H1 (cell line): ENCODE data around the gene SCAF1. TPM values are rescaled to one million over a fixed set of nuclear protein-coding genes. Genes with fewer than 3 reads are reported as not detected.

Source experiments
- CTCF ChIA-PET: fragments of 300-600 bp; sonication (Branson Sonifier 250); formaldehyde crosslinking; loops from one replicate; lab custom pipeline; 2021; ENCODE audit not compliant: partially characterized antibody; lab: Charles Lee
- POLR2A ChIA-PET: fragments of 300-600 bp; sonication (Branson Sonifier 250); formaldehyde crosslinking; loops from one replicate; lab custom pipeline; 2021; ENCODE audit warnings: inconsistent platforms; ENCODE audit not compliant: partially characterized antibody; lab: Charles Lee
- DNase-seq, 2 experiments: peaks; one replicate each; pipeline versions ENCODE4 v3.0.0 to v3.0.0-alpha.2; 2010 to 2022; ENCODE audit warnings: low spot score in 2 of 2, low read depth in 1 of 2, mixed read lengths in 1 of 2
- FAIRE-seq: peaks from 2 replicates; lab custom pipeline; 2011; peaks lifted over from hg19 to GRCh38; lab: Jason Lieb, UNC
- H2AFZ ChIP-seq: 2 replicates; pipeline ENCODE4 v1.8.1; 2012; ENCODE audit warnings: low read length, inconsistent platforms
- H2AK5ac ChIP-seq: 2 replicates; pipeline ENCODE4 v1.6.1; 2013; ENCODE audit warnings: low read depth, low read length
- H2BK120ac ChIP-seq: replicated peaks from 2 replicates; pipeline ENCODE3; 2013; ENCODE audit warnings: low read depth, low read length, inconsistent platforms
- H2BK12ac ChIP-seq: 2 replicates; pipeline ENCODE4 v1.6.1; 2013; ENCODE audit warnings: low read depth, low read length
- H2BK15ac ChIP-seq: 2 replicates; pipeline ENCODE4 v1.6.1; 2013; ENCODE audit warnings: low read length
- H2BK20ac ChIP-seq: 2 replicates; pipeline ENCODE4 v1.6.1; 2013; ENCODE audit warnings: low read length
- H2BK5ac ChIP-seq: 2 replicates; pipeline ENCODE4 v1.6.1; 2013; ENCODE audit warnings: low read depth, low read length
- H3K14ac ChIP-seq: 2 replicates; pipeline ENCODE4 v1.6.1; 2013; ENCODE audit warnings: inconsistent platforms; ENCODE audit not compliant: insufficient read length
- H3K18ac ChIP-seq: 2 replicates; pipeline ENCODE4 v1.6.1; 2013; ENCODE audit warnings: low read length; ENCODE audit errors: extremely low read depth
- H3K23ac ChIP-seq: 2 replicates; pipeline ENCODE4 v1.6.1; 2013; ENCODE audit warnings: inconsistent platforms; ENCODE audit not compliant: insufficient read length
- H3K23me2 ChIP-seq: 2 replicates; pipeline ENCODE4 v1.6.1; 2013; ENCODE audit warnings: low read depth, low read length
- H3K27ac ChIP-seq: 2 replicates; pipeline ENCODE4 v1.6.1; 2011; ENCODE audit warnings: low read depth, low read length, inconsistent platforms
- H3K27me3 ChIP-seq, 4 experiments: replicated peaks in 1 of 4; 1 replicate in 1 of 4; 2 replicates in 3 of 4; pipeline versions ENCODE4 v1.6.1 to v1.8.1; 2011 to 2013; ENCODE audit warnings: low read length in 3 of 4, mild to moderate bottlenecking in 3 of 4, inconsistent platforms in 2 of 4, mixed read lengths in 2 of 4, moderate library complexity in 1 of 4; ENCODE audit not compliant: control insufficient read depth in 3 of 4, insufficient read depth in 3 of 4; ENCODE audit errors: extremely low read depth in 1 of 4
- H3K36me3 ChIP-seq, 4 experiments: 2 replicates each; pipeline versions ENCODE4 v1.6.1 to v1.8.1; 2011 to 2013; ENCODE audit warnings: mild to moderate bottlenecking in 4 of 4, low read length in 3 of 4, moderate library complexity in 2 of 4, control low read depth in 1 of 4, inconsistent platforms in 1 of 4; ENCODE audit not compliant: insufficient read depth in 4 of 4, control insufficient read depth in 2 of 4
- H3K4ac ChIP-seq: replicated peaks from 2 replicates; pipeline ENCODE3; 2013; ENCODE audit warnings: low read length, low read depth, mixed read lengths, inconsistent platforms; ENCODE audit not compliant: insufficient read length
- H3K4me1 ChIP-seq, 4 experiments: replicated peaks in 1 of 4; 1 replicate in 1 of 4; 2 replicates in 3 of 4; pipeline versions ENCODE4 v1.6.1 to v1.8.1; 2011 to 2013; ENCODE audit warnings: low read length in 3 of 4, inconsistent platforms in 2 of 4, mixed read lengths in 1 of 4; ENCODE audit not compliant: insufficient read depth in 4 of 4, control insufficient read depth in 3 of 4
- H3K4me2 ChIP-seq, 2 experiments: 2 replicates each; pipeline versions ENCODE4 v1.6.1 to v1.8.1; 2011 to 2013; ENCODE audit warnings: low read depth in 2 of 2, low read length in 2 of 2, control low read depth in 1 of 2, inconsistent platforms in 1 of 2, mild to moderate bottlenecking in 1 of 2; ENCODE audit not compliant: insufficient read depth in 1 of 2
- H3K4me3 ChIP-seq, 4 experiments: fragments of 200-600, 300-600 bp in 1 of 4; sonication (generic), shearing (Covaris generic), sonication (Bioruptor Twin) in 1 of 4; 2 replicates each; pipeline versions ENCODE4 v1.5.1 to v1.8.1; 2011 to 2016; ENCODE audit warnings: low read length in 4 of 4, low read depth in 3 of 4, control low read depth in 2 of 4, inconsistent platforms in 2 of 4, mild to moderate bottlenecking in 2 of 4, mixed read lengths in 1 of 4, moderate library complexity in 1 of 4; ENCODE audit not compliant: insufficient read depth in 2 of 4; ENCODE audit errors: extremely low read depth in 1 of 4
- H3K56ac ChIP-seq: replicated peaks from 2 replicates; pipeline ENCODE3; 2013; ENCODE audit warnings: low read depth, mild to moderate bottlenecking, mixed read lengths, low read length, inconsistent platforms; ENCODE audit not compliant: insufficient read length
- H3K79me1 ChIP-seq: 2 replicates; pipeline ENCODE4 v1.6.1; 2013; ENCODE audit warnings: low read depth, low read length, control low read depth
- H3K79me2 ChIP-seq, 2 experiments: 2 replicates each; pipeline versions ENCODE4 v1.6.1 to v1.8.1; 2012 to 2013; ENCODE audit warnings: low read length in 2 of 2, mild to moderate bottlenecking in 2 of 2, inconsistent platforms in 1 of 2; ENCODE audit not compliant: insufficient read depth in 2 of 2, control insufficient read depth in 1 of 2
- H3K9ac ChIP-seq, 4 experiments: replicated peaks in 1 of 4; 1 replicate in 1 of 4; 2 replicates in 3 of 4; pipeline versions ENCODE4 v1.6.1 to v1.8.1; 2011 to 2013; ENCODE audit warnings: low read depth in 3 of 4, low read length in 3 of 4, control low read depth in 2 of 4, mild to moderate bottlenecking in 2 of 4, moderate library complexity in 2 of 4, inconsistent platforms in 1 of 4; ENCODE audit errors: extremely low read depth in 1 of 4
- H3K9me3 ChIP-seq, 2 experiments: 2 replicates each; pipeline versions ENCODE4 v1.6.1 to v1.8.1; 2012 to 2013; ENCODE audit warnings: mild to moderate bottlenecking in 2 of 2, moderate library complexity in 2 of 2, control low read depth in 1 of 2, inconsistent platforms in 1 of 2, low read depth in 1 of 2, low read length in 1 of 2, mixed read lengths in 1 of 2; ENCODE audit not compliant: insufficient read depth in 2 of 2
- H4K20me1 ChIP-seq, 2 experiments: replicated peaks in 1 of 2; 2 replicates each; pipeline versions ENCODE3 to v1.8.1; 2011 to 2013; ENCODE audit warnings: inconsistent platforms in 2 of 2, low read length in 2 of 2, mild to moderate bottlenecking in 1 of 2; ENCODE audit not compliant: insufficient read depth in 2 of 2, control insufficient read depth in 1 of 2
- H4K5ac ChIP-seq: 2 replicates; pipeline ENCODE4 v1.6.1; 2013; ENCODE audit warnings: low read length, low read depth, mixed read lengths, inconsistent platforms; ENCODE audit not compliant: insufficient read length
- H4K8ac ChIP-seq: 2 replicates; pipeline ENCODE4 v1.8.0; 2013; ENCODE audit warnings: mild to moderate bottlenecking, moderate library complexity, low read length, inconsistent platforms; ENCODE audit not compliant: insufficient read depth; ENCODE audit errors: extremely low read depth
- H4K91ac ChIP-seq: replicated peaks from 2 replicates; pipeline ENCODE3; 2013; ENCODE audit warnings: low read length, mixed read lengths, inconsistent platforms; ENCODE audit not compliant: insufficient read length
- GTF2F1 ChIP-seq: IDR thresholded peaks from 2 replicates; pipeline ENCODE4 v1.6.1; 2012; ENCODE audit warnings: low read depth, low read length, improper control_type of control experiment, borderline replicate concordance
- JUN ChIP-seq: IDR thresholded peaks from 2 replicates; pipeline ENCODE4 v1.6.1; 2011; ENCODE audit warnings: low read depth, mild to moderate bottlenecking, improper control_type of control experiment, low read length
- POLR2A ChIP-seq, 2 experiments: IDR thresholded peaks; 1 replicate in 1 of 2; 2 replicates in 1 of 2; pipeline ENCODE4 v1.6.1; 2011; ENCODE audit warnings: low read depth in 2 of 2, low read length in 2 of 2, mild to moderate bottlenecking in 2 of 2; ENCODE audit errors: control extremely low read depth in 1 of 2
- POLR2AphosphoS5 ChIP-seq: IDR thresholded peaks from 2 replicates; pipeline ENCODE4 v1.6.1; 2011; ENCODE audit warnings: low read depth, low read length
- RAD21 ChIP-seq, 2 experiments: IDR thresholded peaks in 1 of 2; conservative IDR thresholded peaks in 1 of 2; 2 replicates each; pipeline ENCODE4 v1.6.1; 2011; ENCODE audit warnings: low read depth in 2 of 2, low read length in 2 of 2, improper control_type of control experiment in 1 of 2, inconsistent platforms in 1 of 2, mild to moderate bottlenecking in 1 of 2, moderate library complexity in 1 of 2
- RBBP5 ChIP-seq: IDR thresholded peaks from 2 replicates; pipeline ENCODE4 v1.7.1; 2012; ENCODE audit warnings: low read depth, mild to moderate bottlenecking, inconsistent platforms, low read length, moderate library complexity, borderline replicate concordance
- RFX5 ChIP-seq: IDR thresholded peaks from 2 replicates; pipeline ENCODE4 v1.6.1; 2011; ENCODE audit warnings: low read depth, low read length, improper control_type of control experiment, borderline replicate concordance
- WGBS, 2 experiments: shearing (Covaris generic) in 1 of 2; methylation state at CpG; one replicate each; pipeline versions ENCODE4 v1.1.6 to v1.1.7; 2013 to 2015; ENCODE audit warnings: low lambda C conversion rate in 2 of 2, mixed read lengths in 2 of 2, inconsistent platforms in 1 of 2, low coverage in 1 of 2, missing lambda C conversion rate in 1 of 2; ENCODE audit not compliant: insufficient replicate concordance in 2 of 2, insufficient coverage in 1 of 2, insufficient read length in 1 of 2; ENCODE audit errors: extremely low coverage in 1 of 2, missing lambda C conversion rate in 1 of 2; 5-methylcytosine and 5-hydroxymethylcytosine counted together
- polyA plus RNA-seq, 7 experiments: library from polyadenylated mRNA; depleted of rRNA in 3 of 7; stranded (reverse) in 5 of 7; unstranded in 2 of 7; fragments of >200 nt in 5 of 7; fragments of 200-250 nt in 2 of 7; gene quantifications; 1 replicate in 5 of 7; 2 replicates in 1 of 7; 4 replicates in 1 of 7; pipeline versions ENCODE4 v1.2.1 to v1.2.3, GENCODE V29; 2011 to 2013; ENCODE audit warnings: missing spikeins in 2 of 7, mixed read lengths in 2 of 7
- total RNA-seq: library from RNA; stranded (reverse); fragmentation: NEBNext Ultra II Directional; extraction: Animal tissue kit (Norgen Biotek cat#: 25700); gene quantifications from 2 replicates; pipeline ENCODE4 v1.2.1, GENCODE V29; 2021
- TF ChIP-seq, protein P1 (sequence below): IDR thresholded peaks from 2 replicates; pipeline ENCODE4 v1.6.1; 2012; ENCODE audit warnings: inconsistent platforms

Gene SCAF1
- total and polyA plus RNA-seq, 2 of the 8 experiments (the other 6 are each of a cell fraction or from before 2014, with no cell fraction given), result 9.7 to 81.7 TPM

DNA sequence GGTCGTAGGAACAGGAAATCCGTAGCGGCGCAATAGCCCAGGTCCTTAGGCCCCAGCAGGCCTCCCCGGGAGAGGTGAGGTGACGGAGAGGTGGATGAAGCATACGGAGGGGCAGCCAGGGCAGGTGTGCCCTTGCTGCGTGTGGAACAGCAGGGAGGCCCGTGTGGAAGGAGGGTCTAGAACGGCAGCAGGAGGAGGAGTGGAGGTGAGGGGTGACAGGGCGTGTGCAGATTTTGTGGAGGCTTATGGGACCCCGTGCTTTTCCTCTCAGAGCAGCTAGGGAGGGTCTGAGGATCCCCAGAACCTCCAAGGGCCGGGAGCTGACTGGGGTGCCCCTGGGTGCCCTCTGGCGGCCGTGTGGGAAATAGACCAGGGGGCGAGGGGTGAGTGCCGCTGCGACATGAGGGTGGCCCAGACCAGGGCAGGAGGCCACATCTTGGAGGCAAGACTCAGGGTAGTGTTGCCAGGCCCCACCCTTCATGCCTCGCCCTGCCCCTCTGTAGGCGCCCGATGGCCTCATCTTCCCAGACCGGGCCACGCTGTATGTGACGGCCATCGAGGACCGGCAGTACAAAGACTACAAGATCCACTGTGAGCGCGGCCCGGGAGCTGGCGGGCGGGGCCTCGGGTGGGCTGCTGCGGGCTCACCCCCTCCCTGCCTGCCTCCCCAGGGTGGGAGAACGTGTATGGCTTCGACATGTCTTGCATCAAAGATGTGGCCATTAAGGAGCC is 42.4 kb downstream of the SCAF1 start:
- Histone ChIP-seq H3K9ac (no peak overlapping the region; a peak in 1 of 7 replicates), H3K36me3 (peaks cover 26 to 59% (median 42%) of the 10 kb centered on the region in 4 experiments), H3K27me3 (no peaks in the 10 kb centered on the region), H3K27ac (no peak overlapping the region), H4K8ac (no peak overlapping the region; the same call in none of the 2 replicates), H3K79me1 (peaks cover 14% of the 10 kb centered on the region), H2AFZ (no peak overlapping the region), H2BK120ac (no peak overlapping the region), H3K4me1 (peaks cover 2 to 22% (median 16%) of the 10 kb centered on the region in 4 experiments), H3K23me2 (no peaks in the 10 kb centered on the region; the same call in 1 of the 2 replicates), H3K14ac (no peak overlapping the region), H3K4me2 (no peak overlapping the region), H3K4ac (no peak overlapping the region), H2BK5ac (0 out of 2 replicates have a peak overlapping the region, but pooled peaks have one; percentile 12), H3K18ac (no peak overlapping the region), H2BK20ac (no peak overlapping the region), H2BK12ac (no peak overlapping the region), H3K4me3 (no peak overlapping the region), H3K79me2 (peaks cover 5 to 33% of the 10 kb centered on the region in 2 experiments), H3K56ac (no peak overlapping the region), H4K5ac (no peak overlapping the region), H3K23ac (no peak overlapping the region), H3K9me3 (no peaks in the 10 kb centered on the region), H2AK5ac (no peak overlapping the region), H4K91ac (no peak overlapping the region), H2BK15ac (no peak overlapping the region), H4K20me1 (peaks cover 30 to 55% of the 10 kb centered on the region in 2 experiments)
- no peak for FAIRE-seq
- ChIA-PET POLR2A (interaction anchor here (0.6 to 12.2 kb wide), 23 partner anchors 6 to 345 kb away, joined by 3 to 168 read pairs (median 4); partner anchors contain the start of genes AP2A1, NOSIP, PRMT1 and PRRG2), CTCF (interaction anchor here (0.6 to 2.8 kb wide), 24 partner anchors 10 to 226 kb away, joined by 3 to 13 read pairs (median 3); partner anchors contain the start of gene SCAF1)
- DNase-seq, result peak in 1 of 2 experiments; percentile 84
- 86% methylated on average over 28 of the region's 35 CpGs; no CpG with 5 or more reads in 1 of the 2 experiments for WGBS, 2 experiments
- TF ChIP-seq JUN (no peak), RAD21 (IDR thresholded peaks at IDR 0.05 in 1 of 2, conservative IDR thresholded peaks at IDR 0.05 in 1 of 2; ENCODE audit: low read depth in 2 of 2, low read length in 2 of 2) (peak in 1 of 2 experiments; percentile 41; a peak in 2 of 4 replicates), RFX5 (no peak), POLR2A (IDR thresholded peaks at IDR 0.05; ENCODE audit: control extremely low read depth in 1 of 2, low read depth in 2 of 2, low read length in 2 of 2) (peak in 1 of 2 experiments; percentile 68; a peak in 2 of 3 replicates), RBBP5 (no peak), GTF2F1 (0 out of 2 replicates have a peak, but pooled peaks have one; percentile 32), POLR2AphosphoS5 (peak; percentile 32; the same call in 1 of the 2 replicates)
- TF ChIP-seq, protein P1, sequence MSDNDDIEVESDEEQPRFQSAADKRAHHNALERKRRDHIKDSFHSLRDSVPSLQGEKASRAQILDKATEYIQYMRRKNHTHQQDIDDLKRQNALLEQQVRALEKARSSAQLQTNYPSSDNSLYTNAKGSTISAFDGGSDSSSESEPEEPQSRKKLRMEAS, result 0 out of 2 replicates have a peak, but pooled peaks have one; percentile 19
